Measurements from ENCODE around the gene ANXA2. TPM values are rescaled to one million over a fixed set of nuclear protein-coding genes. Genes with fewer than 3 reads are reported as not detected.

ANXA2 gene
- total RNA-seq, 4 donors from 2014 or later = 896 to 1,792 (median 1,413) TPM

- no peak for TF ChIP-seq CTCF (IDR thresholded peaks at IDR 0.05; ENCODE audit: low read depth)
These were observed 18.6 kb downstream of the ANXA2 start for GRCh38 chr15:60379185-60379524.

- TF ChIP-seq CTCF (IDR thresholded peaks at IDR 0.05; ENCODE audit: low read depth) = no peak
These were observed 21.1 kb downstream of the ANXA2 start for GRCh38 chr15:60376677-60377095.

- TF ChIP-seq CTCF (IDR thresholded peaks at IDR 0.05; ENCODE audit: low read depth) = no peak
These were observed 22.5 kb downstream of the ANXA2 start for GRCh38 chr15:60375306-60375705.

GRCh38 chr15:60374628-60375081 is 23.1 kb downstream of the ANXA2 start:
- no peak for TF ChIP-seq CTCF (IDR thresholded peaks at IDR 0.05; ENCODE audit: low read depth)

- TF ChIP-seq CTCF (IDR thresholded peaks at IDR 0.05; ENCODE audit: low read depth) = no peak
These were observed 23.6 kb downstream of the ANXA2 start for GRCh38 chr15:60374209-60374608.

GRCh38 chr15:60373745-60374144 is 24.0 kb downstream of the ANXA2 start:
- TF ChIP-seq CTCF (IDR thresholded peaks at IDR 0.05; ENCODE audit: low read depth) = no peak

- no peak for TF ChIP-seq CTCF (IDR thresholded peaks at IDR 0.05; ENCODE audit: low read depth)
These were observed 24.5 kb downstream of the ANXA2 start for GRCh38 chr15:60373327-60373726.
